WI38 (cell line): ENCODE data around the gene NYAP2.

Source experiments
- H3K4me3 ChIP-seq: 2 replicates; pipeline ENCODE4 v1.5.1; 2011; ENCODE audit warnings: low read depth, mild to moderate bottlenecking, control low read depth, low read length
- CTCF ChIP-seq: IDR thresholded peaks from 2 replicates; pipeline ENCODE4 v1.5.1; 2012; ENCODE audit warnings: low read depth, mild to moderate bottlenecking, control low read depth, low read length

Gene NYAP2

DNA sequence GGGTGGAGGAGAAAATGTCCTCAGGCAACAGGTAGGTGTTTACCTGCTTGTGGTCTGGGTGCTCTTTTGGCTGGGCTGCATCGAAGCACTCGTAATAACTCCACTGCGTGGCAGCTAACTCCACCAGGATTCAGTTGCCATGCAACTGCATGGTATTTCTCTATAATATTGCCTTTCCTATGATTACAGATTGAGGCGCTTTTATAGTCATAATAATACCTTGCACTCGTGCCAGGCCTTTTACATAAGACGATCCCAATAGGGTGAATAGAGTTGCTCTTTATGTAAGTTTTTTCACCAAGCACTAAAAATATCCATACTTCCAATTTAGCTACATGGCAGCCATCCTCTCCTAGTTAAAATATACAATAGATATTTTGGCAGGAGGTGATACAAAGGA lies 19.7 kb upstream of the NYAP2 start:
- TF ChIP-seq CTCF: no peak
- H3K4me3 ChIP-seq: no peak overlapping the region

- H3K4me3 ChIP-seq: no peak overlapping the region
- TF ChIP-seq CTCF: no peak
Measured at GRCh38 chr2:225381609-225382008, 17.9 kb upstream of the NYAP2 start.

GRCh38 chr2:225398372-225398771 lies 1.1 kb upstream of the NYAP2 start:
- TF ChIP-seq CTCF: no peak

DNA sequence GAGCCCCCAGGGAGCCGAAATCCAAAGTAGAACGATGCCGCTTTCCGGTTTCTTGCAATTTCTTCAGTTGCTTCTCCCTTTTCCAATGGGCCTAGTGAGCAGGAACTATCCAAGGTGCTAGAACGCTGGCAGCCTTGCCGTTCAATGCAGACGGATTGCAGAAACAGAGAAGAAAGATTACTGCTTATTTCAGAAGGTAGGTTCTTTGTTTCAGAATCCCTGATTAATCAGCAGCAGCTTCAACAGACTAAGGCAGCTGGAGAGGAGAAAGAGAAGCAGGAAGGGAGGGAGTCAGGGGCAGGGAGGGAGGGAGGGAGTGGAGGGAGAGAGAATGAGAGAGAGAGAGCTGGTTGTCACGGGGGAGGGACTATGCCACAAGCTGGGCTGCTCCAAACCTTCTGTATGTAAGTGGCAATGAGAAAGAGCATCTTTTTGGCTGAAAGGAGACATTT lies 576 bp downstream of the NYAP2 start:
- H3K4me3 ChIP-seq: no peak overlapping the region

More at GRCh38 chr2:225398372-225398771, 1.1 kb upstream of the NYAP2 start:
- H3K4me3 ChIP-seq: no peak overlapping the region

GRCh38 chr2:225400546-225401400 lies 1.3 kb downstream of the NYAP2 start:
- H3K4me3 ChIP-seq: no peak overlapping the region
- TF ChIP-seq CTCF: no peak

More for the DNA sequence above, 576 bp downstream of the NYAP2 start:
- TF ChIP-seq CTCF: no peak

DNA sequence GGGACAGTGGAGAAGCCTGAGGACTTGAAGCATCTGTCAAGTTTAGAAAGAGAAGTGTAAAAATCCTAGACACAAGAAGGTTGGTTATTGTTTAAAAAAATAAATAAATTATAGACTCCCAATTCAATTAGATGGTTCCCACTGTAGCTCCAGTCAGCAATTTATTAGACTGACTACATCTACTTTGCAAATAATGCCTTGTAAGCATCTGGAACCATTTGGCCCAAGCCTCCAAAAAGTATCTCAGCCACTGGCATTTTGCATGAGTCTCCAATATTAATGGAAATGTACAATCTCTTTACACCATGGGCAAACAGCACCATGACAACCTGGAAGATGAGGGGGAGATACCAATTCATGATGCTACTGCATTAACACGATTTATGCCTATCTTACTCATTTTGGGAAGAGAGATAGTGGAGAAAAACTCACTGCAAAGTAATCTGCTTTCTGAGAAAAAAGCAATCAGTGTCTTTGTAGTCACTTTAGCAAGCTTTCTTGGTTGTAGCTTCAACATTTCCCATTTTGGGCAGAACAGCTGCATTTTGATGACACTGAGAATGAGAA lies 2.8 kb downstream of the NYAP2 start:
- no peak for TF ChIP-seq CTCF
- no peak overlapping the region for H3K4me3 ChIP-seq

DNA sequence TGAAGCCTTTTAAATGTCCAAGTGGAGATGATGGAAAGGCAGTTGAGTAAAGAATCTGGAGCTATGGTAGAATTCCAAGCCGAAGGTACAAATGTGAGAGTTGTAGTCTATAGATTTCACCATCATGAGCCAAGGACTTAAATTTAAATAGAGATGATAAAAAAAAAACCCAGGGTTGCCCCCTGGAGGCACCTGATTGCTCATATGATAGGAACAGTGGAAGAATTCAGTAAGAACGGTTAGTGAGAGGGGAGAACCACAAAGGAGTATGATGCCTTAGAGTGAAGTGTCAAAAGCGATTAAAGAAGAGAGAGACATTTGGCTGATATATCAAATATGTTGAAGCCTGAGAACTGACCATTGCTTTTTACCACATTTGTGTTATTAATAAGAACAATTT lies 11.9 kb downstream of the NYAP2 start:
- H3K4me3 ChIP-seq: no peak overlapping the region
- TF ChIP-seq CTCF: no peak
